H9 (cell line): ENCODE data around the gene TPGS2. TPM values are rescaled to one million over a fixed set of nuclear protein-coding genes. Genes with fewer than 3 reads are reported as not detected.
A peak's percentile ranks its signal among the peaks of the same experiment; 100 is the strongest.

ENCODE experiments used
- DNase-seq: peaks from one replicate; pipeline ENCODE4 v3.0.0-alpha.2; 2017
- H2AFZ ChIP-seq: one replicate; pipeline ENCODE4 v1.6.1; 2013; ENCODE audit warnings: mild to moderate bottlenecking, low read length, control low read depth, moderate library complexity
- H2AK5ac ChIP-seq: 2 replicates; pipeline ENCODE4 v1.6.1; 2013; ENCODE audit warnings: low read length, control low read depth, mixed read lengths; ENCODE audit not compliant: insufficient read length
- H2BK120ac ChIP-seq: one replicate; pipeline ENCODE4 v1.6.1; 2013; ENCODE audit warnings: low read depth, mild to moderate bottlenecking, low read length, control low read depth, inconsistent platforms; ENCODE audit not compliant: poor library complexity, severe bottlenecking
- H2BK12ac ChIP-seq: 2 replicates; pipeline ENCODE4 v1.6.1; 2013; ENCODE audit warnings: low read length, control low read depth, mixed read lengths, low read depth; ENCODE audit not compliant: insufficient read length
- H2BK15ac ChIP-seq: 2 replicates; pipeline ENCODE4 v1.6.1; 2013; ENCODE audit warnings: low read depth, low read length, control low read depth
- H2BK20ac ChIP-seq: one replicate; pipeline ENCODE4 v1.6.1; 2013; ENCODE audit warnings: low read depth, mild to moderate bottlenecking, low read length, control low read depth, inconsistent platforms; ENCODE audit not compliant: poor library complexity, severe bottlenecking
- H2BK5ac ChIP-seq: 2 replicates; pipeline ENCODE4 v1.6.1; 2013; ENCODE audit warnings: low read length, control low read depth, mixed read lengths; ENCODE audit not compliant: insufficient read length
- H3K14ac ChIP-seq: 2 replicates; pipeline ENCODE4 v1.6.1; 2013; ENCODE audit warnings: low read length, control low read depth; ENCODE audit not compliant: insufficient read depth
- H3K18ac ChIP-seq: 2 replicates; pipeline ENCODE4 v1.6.1; 2013; ENCODE audit warnings: low read depth, mild to moderate bottlenecking, mixed read lengths, low read length, control low read depth; ENCODE audit not compliant: insufficient read length
- H3K23ac ChIP-seq: 2 replicates; pipeline ENCODE4 v1.6.1; 2013; ENCODE audit warnings: low read length, control low read depth, mixed read lengths, low read depth; ENCODE audit not compliant: insufficient read length
- H3K23me2 ChIP-seq: 2 replicates; pipeline ENCODE4 v1.6.1; 2013; ENCODE audit warnings: low read depth, mild to moderate bottlenecking, mixed read lengths, low read length, control low read depth; ENCODE audit not compliant: insufficient read length, poor library complexity, severe bottlenecking
- H3K27ac ChIP-seq: 2 replicates; pipeline ENCODE4 v1.5.1; 2013; ENCODE audit warnings: low read length, control low read depth, mixed read lengths, low read depth; ENCODE audit not compliant: insufficient read length
- H3K27me3 ChIP-seq: 2 replicates; pipeline ENCODE4 v1.6.1; 2013; ENCODE audit warnings: low read length, control low read depth, inconsistent platforms; ENCODE audit not compliant: insufficient read depth
- H3K4ac ChIP-seq: 2 replicates; pipeline ENCODE4 v1.6.1; 2013; ENCODE audit warnings: low read depth, mild to moderate bottlenecking, control low read depth, inconsistent platforms, low read length, moderate library complexity
- H3K4me1 ChIP-seq: 2 replicates; pipeline ENCODE4 v1.6.1; 2013; ENCODE audit warnings: low read length, control low read depth, inconsistent platforms; ENCODE audit not compliant: insufficient read depth
- H3K4me2 ChIP-seq: 2 replicates; pipeline ENCODE4 v1.6.1; 2013; ENCODE audit warnings: low read length, control low read depth, mixed read lengths; ENCODE audit not compliant: insufficient read length, insufficient read depth
- H3K56ac ChIP-seq: 2 replicates; pipeline ENCODE4 v1.6.1; 2013; ENCODE audit warnings: low read depth, mild to moderate bottlenecking, mixed read lengths, low read length, control low read depth; ENCODE audit not compliant: insufficient read length
- H3K79me1 ChIP-seq: 2 replicates; pipeline ENCODE4 v1.6.1; 2013; ENCODE audit warnings: low read depth, mild to moderate bottlenecking, moderate library complexity, low read length, control low read depth, inconsistent platforms; ENCODE audit not compliant: insufficient read depth, poor library complexity, severe bottlenecking
- H3K79me2 ChIP-seq: 2 replicates; pipeline ENCODE4 v1.6.1; 2013; ENCODE audit warnings: low read length, control low read depth, inconsistent platforms; ENCODE audit not compliant: insufficient read depth
- H3K9ac ChIP-seq: 2 replicates; pipeline ENCODE4 v1.6.1; 2013; ENCODE audit warnings: low read length, control low read depth, mixed read lengths; ENCODE audit not compliant: insufficient read length; ENCODE audit errors: extremely low read depth
- H3K9me3 ChIP-seq: one replicate; pipeline ENCODE4 v1.6.1; 2013; ENCODE audit warnings: low read depth, low read length, inconsistent platforms; ENCODE audit not compliant: control insufficient read depth
- H3T11ph ChIP-seq: one replicate; pipeline ENCODE4 v1.6.1; 2013; ENCODE audit warnings: mild to moderate bottlenecking, low read length, control low read depth, inconsistent platforms
- H4K20me1 ChIP-seq: one replicate; pipeline ENCODE4 v1.6.1; 2013; ENCODE audit not compliant: control insufficient read depth, insufficient read length, insufficient read depth
- H4K5ac ChIP-seq: 2 replicates; pipeline ENCODE4 v1.6.1; 2013; ENCODE audit warnings: low read depth, mild to moderate bottlenecking, mixed read lengths, low read length, control low read depth; ENCODE audit not compliant: insufficient read length
- H4K8ac ChIP-seq: replicated peaks from 2 replicates; pipeline ENCODE4 v1.6.1; 2013; ENCODE audit warnings: low read length, control low read depth, mixed read lengths, low read depth; ENCODE audit not compliant: insufficient read length
- H4K91ac ChIP-seq: 2 replicates; pipeline ENCODE4 v1.6.1; 2013; ENCODE audit warnings: low read depth, mild to moderate bottlenecking, moderate library complexity, mixed read lengths, low read length, control low read depth; ENCODE audit not compliant: insufficient read length
- H3K27ac Mint-ChIP-seq, 3 experiments: 2 replicates in 2 of 3; 3 replicates in 1 of 3; pipeline ENCODE4 v1.8.0; 2020 to 2021; ENCODE audit warnings: mixed read lengths in 3 of 3, mild to moderate bottlenecking in 1 of 3, moderate library complexity in 1 of 3
- H3K27me3 Mint-ChIP-seq: 2 replicates; pipeline ENCODE4 v1.8.0; 2021; ENCODE audit warnings: low read depth, mild to moderate bottlenecking, moderate library complexity, mixed read lengths
- H3K36me3 Mint-ChIP-seq, 3 experiments: 2 replicates in 2 of 3; 3 replicates in 1 of 3; pipeline ENCODE4 v1.8.0; 2020 to 2021; ENCODE audit warnings: low read depth in 3 of 3, mixed read lengths in 3 of 3; ENCODE audit not compliant: insufficient read depth in 1 of 3
- H3K4me1 Mint-ChIP-seq, 2 experiments: 2 replicates each; pipeline ENCODE4 v1.8.0; 2020; ENCODE audit warnings: mixed read lengths in 2 of 2
- H3K4me3 Mint-ChIP-seq, 2 experiments: 2 replicates in 1 of 2; 3 replicates in 1 of 2; pipeline ENCODE4 v1.8.0; 2020 to 2021; ENCODE audit warnings: mild to moderate bottlenecking in 2 of 2, mixed read lengths in 2 of 2, moderate library complexity in 1 of 2
- H3K9me3 Mint-ChIP-seq, 2 experiments: 2 replicates in 1 of 2; 3 replicates in 1 of 2; pipeline ENCODE4 v1.8.0; 2020; ENCODE audit warnings: mild to moderate bottlenecking in 2 of 2, mixed read lengths in 2 of 2, moderate library complexity in 1 of 2
- WGBS: extraction: QIAGEN DNeasy Blood & Tissue Kit; methylation state at CpG from one replicate; pipeline ENCODE4 v1.1.7; 2013; ENCODE audit warnings: missing lambda C conversion rate, low lambda C conversion rate, mixed read lengths; ENCODE audit not compliant: insufficient read length; ENCODE audit errors: extremely low coverage; 5-methylcytosine and 5-hydroxymethylcytosine counted together
- total RNA-seq: library from RNA; stranded (reverse); gene quantifications from 2 replicates; pipeline ENCODE4 v1.2.1, GENCODE V29; 2021
- TF ChIP-seq, protein P1 (sequence below): fragments of 200-600 bp; sonication (generic); conservative IDR thresholded peaks from 3 replicates; pipeline ENCODE4 v1.8.0; 2021; ENCODE audit warnings: antibody characterized with exemption, mild to moderate bottlenecking

Gene TPGS2
- total RNA-seq, 1 experiment from 2014 or later, result 147 TPM

DNA sequence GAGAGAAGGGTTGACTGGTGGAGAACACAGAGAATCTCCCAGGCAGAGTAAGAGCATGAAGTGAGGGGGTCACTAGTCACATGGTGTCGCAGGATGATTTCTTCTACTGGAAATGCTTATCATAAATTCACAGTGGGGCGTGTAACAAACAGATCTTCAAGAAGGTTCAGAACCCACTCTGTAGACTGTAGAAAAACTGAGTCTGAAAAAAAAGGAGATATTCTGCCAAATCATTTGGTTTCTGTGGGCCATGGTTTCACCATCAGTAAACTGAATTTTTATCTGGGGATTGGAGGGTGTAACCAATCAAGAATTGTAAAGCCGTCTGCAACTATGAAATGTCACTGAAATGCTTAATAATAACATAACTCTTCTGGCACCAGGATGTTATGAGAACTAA, 15.0 kb downstream of the TPGS2 start:
- no peak overlapping the region for H3K56ac ChIP-seq
- no peak overlapping the region for H2AFZ ChIP-seq
- no peak overlapping the region for H3K4me2 ChIP-seq
- H2BK15ac ChIP-seq, result no peak overlapping the region
- Mint-ChIP-seq H3K4me3 (no peak overlapping the region), H3K27ac (peak overlapping the region in 1 of 3 experiments; percentile 53; a peak in 3 of 7 replicates), H3K9me3 (no peaks in the 10 kb centered on the region), H3K36me3 (peaks cover 13 to 63% (median 44%) of the 10 kb centered on the region in 3 experiments; a peak in 6 of 7 replicates), H3K4me1 (peaks cover 0 to 10% of the 10 kb centered on the region in 2 experiments; a peak in 2 of 4 replicates), H3K27me3 (no peaks in the 10 kb centered on the region)
- no peak overlapping the region for H4K5ac ChIP-seq
- no peak overlapping the region for H3K14ac ChIP-seq
- H3K23me2 ChIP-seq, result no peaks in the 10 kb centered on the region
- H2BK20ac ChIP-seq, result no peak overlapping the region
- no peak overlapping the region for H4K91ac ChIP-seq
- no peak for DNase-seq
- no peak overlapping the region for H2AK5ac ChIP-seq
- H3K9ac ChIP-seq, result no peak overlapping the region
- H3K4ac ChIP-seq, result no peak overlapping the region
- H3K23ac ChIP-seq, result no peak overlapping the region
- WGBS, result no CpG with 5 or more reads among the region's 3 CpGs
- no peaks in the 10 kb centered on the region for H3K4me1 ChIP-seq
- H2BK5ac ChIP-seq, result no peak overlapping the region
- H3K79me2 ChIP-seq, result no peaks in the 10 kb centered on the region
- no peaks in the 10 kb centered on the region for H3K9me3 ChIP-seq
- TF ChIP-seq, protein P1, sequence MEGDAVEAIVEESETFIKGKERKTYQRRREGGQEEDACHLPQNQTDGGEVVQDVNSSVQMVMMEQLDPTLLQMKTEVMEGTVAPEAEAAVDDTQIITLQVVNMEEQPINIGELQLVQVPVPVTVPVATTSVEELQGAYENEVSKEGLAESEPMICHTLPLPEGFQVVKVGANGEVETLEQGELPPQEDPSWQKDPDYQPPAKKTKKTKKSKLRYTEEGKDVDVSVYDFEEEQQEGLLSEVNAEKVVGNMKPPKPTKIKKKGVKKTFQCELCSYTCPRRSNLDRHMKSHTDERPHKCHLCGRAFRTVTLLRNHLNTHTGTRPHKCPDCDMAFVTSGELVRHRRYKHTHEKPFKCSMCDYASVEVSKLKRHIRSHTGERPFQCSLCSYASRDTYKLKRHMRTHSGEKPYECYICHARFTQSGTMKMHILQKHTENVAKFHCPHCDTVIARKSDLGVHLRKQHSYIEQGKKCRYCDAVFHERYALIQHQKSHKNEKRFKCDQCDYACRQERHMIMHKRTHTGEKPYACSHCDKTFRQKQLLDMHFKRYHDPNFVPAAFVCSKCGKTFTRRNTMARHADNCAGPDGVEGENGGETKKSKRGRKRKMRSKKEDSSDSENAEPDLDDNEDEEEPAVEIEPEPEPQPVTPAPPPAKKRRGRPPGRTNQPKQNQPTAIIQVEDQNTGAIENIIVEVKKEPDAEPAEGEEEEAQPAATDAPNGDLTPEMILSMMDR, result no peak
- no peak overlapping the region for H2BK12ac ChIP-seq
- H2BK120ac ChIP-seq, result no peak overlapping the region
- H4K8ac ChIP-seq, result no peak overlapping the region
- no peaks in the 10 kb centered on the region for H4K20me1 ChIP-seq
- H3K27ac ChIP-seq, result no peak overlapping the region
- H3T11ph ChIP-seq, result no peak overlapping the region
- H3K79me1 ChIP-seq, result no peaks in the 10 kb centered on the region
- H3K18ac ChIP-seq, result no peak overlapping the region
- no peaks in the 10 kb centered on the region for H3K27me3 ChIP-seq
